ENCODE results near the gene CACTIN. TPM values are rescaled to one million over a fixed set of nuclear protein-coding genes. Genes with fewer than 3 reads are reported as not detected.
A peak's percentile ranks its signal among the peaks of the same experiment; 100 is the strongest.
"Not testable (repeated sequence)": the region's sequence is repeated elsewhere in the genome, so short reads cannot be mapped to it uniquely, and the experiment has no call there.

The CACTIN gene
- total RNA-seq, 2 donors from 2014 or later: 16.9 to 20.0 TPM

DNA sequence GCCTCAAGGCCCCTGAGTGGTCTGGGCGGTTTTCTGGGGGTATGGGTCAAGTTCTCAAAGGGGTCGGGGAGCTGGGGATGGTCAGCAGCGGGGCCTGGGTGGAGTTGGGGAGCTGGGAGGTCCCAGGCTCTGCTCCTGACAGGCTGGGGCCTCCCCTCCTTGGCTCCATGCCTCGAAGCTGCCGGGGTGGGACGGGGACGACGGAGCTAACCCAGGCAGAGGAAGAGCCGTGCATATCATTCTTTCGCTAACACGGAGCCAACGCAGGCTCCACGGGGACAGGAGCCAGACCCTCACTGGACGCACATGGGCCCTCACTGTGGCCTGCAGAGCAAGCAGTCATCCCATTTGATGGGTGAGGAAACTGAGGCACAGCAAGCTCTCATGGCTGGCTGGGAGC, 25.8 kb upstream of the CACTIN start:
- ATAC-seq (no peak), DNase-seq (no peak)
- intact Hi-C loops (cut with DNase I, micrococcal nuclease): no loop called here

DNA sequence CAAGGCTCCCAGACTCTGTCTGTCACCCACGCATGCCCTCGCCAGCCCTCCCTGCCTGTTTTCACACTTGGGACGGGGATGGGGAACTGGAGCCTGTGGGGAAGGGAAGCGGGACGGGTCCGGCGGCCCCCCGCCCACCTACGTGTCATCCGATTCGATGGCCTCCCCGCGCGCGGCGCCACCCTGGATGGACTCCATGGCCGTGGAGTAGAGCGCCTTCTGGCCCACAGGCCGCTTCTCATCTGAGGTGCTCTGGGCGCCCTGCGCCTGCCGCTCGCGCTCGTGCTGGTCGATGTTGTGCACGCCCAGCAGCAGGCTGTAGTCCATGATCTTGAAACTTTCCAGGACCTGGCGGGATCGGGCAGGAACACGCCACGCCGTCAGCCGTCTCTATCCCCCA, 25.1 kb upstream of the CACTIN start:
- ATAC-seq: no peak
- intact Hi-C loops (cut with DNase I, micrococcal nuclease): no loop called here

DNA sequence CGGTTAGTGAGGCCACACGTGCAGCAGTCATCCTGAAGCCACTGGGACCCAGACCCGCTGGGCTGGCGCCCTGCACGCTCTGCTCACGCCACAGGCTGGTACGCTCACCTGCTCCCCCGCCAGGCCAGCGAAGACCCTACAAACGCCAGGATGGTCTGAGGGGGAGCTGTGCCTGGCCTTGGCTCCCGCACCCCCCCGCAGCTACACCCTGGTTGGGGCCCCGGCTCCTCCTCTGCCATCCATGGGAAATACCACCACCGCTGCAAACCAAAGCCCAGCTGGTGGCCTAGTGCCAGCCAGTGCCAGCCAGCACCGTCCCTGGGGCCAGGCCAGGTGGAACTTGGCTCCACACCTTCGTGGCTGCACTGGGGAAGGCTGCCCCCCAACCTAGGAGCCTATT, 23.3 kb upstream of the CACTIN start:
- intact Hi-C loops (cut with DNase I, micrococcal nuclease): no loop called here
- no peak for ATAC-seq
- DNase-seq: no peak

More for the DNA sequence above, 25.1 kb upstream of the CACTIN start:
- no peak for DNase-seq

DNA sequence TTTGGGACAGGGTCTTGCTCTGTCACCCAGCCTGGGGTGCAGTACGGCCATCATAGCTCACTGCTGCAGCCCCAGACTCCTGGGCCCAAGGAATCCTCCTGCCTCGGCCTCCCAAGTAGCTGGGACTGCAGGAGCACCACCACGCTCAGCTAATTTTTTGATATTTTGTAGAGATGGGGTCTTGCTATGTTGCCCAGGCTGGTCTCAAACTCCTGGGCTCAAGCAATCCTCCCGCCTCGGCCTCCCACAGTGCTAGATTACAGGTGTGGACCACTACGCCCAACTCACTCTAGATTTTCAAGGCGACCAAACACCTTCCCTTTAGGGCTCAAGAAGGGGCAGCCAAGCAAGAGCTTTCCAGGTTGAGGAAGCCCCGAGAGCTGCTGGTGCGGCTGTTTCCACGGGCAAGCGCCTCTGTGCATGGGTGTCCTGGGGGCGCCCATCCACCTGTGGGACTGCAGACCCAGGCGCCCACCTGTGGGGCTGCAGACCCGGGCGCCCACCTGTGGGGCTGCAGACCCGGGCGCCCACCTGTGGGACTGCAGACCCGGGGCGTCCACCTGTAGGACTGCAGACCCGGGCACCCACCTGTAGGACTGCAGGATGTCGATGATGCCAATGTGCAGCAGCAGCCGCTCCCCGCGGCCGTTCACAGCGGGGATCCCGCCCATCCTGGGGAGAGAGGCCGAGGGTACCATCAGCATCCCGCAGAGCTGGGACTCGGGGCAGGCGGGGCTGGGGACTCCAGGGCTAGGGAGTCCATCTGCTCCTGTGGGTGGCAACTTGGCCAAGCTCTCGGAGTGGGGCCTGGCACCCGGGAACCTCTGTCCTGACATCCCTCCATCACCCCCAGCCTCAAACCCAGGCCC, 21.7 kb upstream of the CACTIN start:
- DNase-seq (no peak), ATAC-seq (no peak)
- intact Hi-C loops (cut with DNase I, micrococcal nuclease): no loop called here

DNA sequence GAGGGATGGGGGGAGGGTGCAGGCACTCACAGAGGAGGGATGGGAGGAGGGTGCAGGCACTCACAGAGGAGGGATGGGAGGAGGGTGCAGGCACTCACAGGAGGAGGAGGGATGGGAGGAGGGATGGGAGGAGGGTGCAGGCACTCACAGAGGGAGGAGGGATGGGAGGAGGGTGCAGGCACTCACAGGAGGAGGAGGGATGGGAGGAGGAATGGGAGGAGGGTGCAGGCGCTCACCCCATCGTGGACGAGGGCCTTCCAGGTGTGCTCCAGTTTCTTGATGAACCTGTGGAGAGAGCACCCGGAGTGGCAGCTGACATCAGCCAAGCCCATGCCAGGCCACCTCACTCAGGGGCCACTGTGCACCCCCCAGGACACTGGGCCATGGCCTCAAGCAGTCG, 20.5 kb upstream of the CACTIN start:
- DNase-seq; intact Hi-C loops (cut with DNase I, micrococcal nuclease): not testable (repeated sequence)

DNA sequence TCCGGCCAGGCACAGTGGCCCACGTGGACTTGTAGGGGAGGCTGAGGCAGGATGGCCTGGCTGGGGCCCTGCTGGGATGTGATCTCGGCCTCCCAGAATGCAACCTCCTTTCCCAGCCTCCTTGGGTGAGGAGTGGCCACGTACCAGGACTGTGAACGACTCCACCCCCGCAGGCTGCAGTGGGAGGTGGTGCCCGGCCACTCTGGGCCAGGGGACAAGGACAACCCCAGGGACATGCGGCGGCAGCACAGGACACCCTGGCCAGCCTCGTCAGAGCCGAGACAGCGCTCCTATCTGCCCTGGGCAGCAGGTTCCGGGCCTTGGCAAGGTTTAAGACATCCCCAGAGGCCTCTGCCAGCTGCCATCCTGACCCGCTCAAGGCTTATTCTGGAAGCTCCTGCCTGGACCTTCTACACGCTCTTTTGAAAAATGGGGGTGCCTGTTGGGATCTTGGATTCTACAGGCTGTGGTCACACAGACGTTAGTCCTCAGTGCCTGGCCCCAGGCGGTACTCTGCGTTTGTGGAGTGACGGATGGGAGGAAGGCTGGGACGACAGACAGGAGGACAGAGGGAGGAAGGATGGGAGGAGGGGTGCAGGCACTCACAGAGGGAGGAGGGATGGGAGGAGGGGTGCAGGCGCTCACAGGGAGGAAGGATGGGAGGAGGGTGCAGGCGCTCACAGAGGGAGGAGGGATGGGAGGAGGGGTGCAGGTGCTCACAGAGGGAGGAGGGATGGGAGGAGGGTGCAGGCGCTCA, 19.9 kb upstream of the CACTIN start:
- no peak for DNase-seq
- intact Hi-C loops (cut with DNase I, micrococcal nuclease): no loop called here
- no peak for ATAC-seq

More for the DNA sequence above, 20.5 kb upstream of the CACTIN start:
- ATAC-seq: not testable (repeated sequence)

DNA sequence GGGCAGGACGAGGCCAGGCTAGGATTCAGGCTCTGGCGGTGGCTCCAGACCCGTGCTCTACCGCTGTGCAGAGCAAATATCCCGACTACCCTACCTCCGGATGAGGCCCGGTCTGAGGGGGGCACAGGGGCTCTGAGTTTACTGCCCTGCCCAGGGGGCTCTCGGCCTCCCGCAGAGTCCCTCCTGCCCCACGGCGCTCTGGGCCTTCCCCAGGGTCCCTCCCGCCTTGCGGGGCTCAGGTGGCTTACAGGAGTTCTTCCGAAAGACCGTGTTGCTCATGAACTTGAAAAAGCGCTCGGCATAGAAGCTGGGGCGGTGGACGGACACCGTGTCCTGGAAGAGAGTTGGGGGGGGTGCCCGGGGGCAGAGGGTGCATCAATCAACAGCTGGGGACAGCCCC, 19.1 kb upstream of the CACTIN start:
- DNase-seq (no peak), ATAC-seq (no peak)
- intact Hi-C loops (cut with DNase I, micrococcal nuclease): no loop called here

DNA sequence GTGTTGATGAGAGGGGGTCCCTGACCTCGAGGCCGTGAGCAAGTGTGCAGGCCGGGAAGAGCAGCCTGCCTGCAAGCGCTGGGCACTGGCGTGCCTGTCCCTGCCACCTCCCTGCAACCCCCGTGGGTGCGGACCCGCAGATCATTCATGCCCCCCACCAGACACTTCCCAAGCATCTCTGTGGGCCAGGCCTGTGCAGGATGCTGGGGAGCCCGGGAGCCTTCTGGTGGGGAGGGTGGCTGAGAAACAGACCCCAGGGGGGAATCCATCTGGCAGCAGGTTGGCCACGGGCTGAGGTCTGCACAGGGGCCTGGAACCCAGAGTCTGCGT, 18.4 kb upstream of the CACTIN start:
- ATAC-seq (no peak), DNase-seq (no peak)
- intact Hi-C loops (cut with DNase I, micrococcal nuclease): no loop called here

DNA sequence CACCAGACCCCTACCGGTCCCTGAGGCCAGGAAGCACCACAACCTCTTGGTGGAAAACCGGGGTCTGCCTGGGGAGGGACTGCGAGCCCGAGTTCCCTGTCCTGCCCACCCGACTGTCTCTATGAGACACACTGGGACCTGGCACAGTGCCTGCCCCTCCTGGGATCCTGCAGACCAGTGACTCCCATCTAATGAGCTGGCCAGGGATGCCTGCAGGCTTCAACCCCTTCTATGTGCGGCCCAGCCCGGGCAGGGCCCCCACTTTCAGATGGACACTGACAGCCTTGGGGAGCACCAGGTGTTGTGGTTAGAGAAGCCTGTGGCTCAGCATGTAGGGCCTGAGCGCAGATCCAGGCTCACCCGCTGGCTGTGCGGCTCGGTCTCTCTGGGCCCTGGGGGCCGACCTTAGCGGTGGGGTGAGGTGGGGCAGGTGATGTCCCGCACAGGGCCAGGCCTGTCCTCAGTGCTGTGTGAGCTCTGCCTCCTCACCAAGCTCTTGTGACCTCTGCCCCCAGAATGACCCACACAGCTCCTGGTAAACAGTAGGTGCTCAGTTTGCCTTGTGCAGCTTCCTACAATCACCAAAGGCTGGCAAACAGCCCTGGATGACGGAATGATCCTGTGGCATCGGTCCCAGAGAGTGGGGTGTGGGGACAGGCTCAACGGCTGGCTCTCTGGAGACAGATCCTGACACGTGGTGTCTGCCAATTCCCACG, 17.9 kb upstream of the CACTIN start:
- intact Hi-C loops (cut with DNase I, micrococcal nuclease): no loop called here
- peak in 1 of 2 donors; percentile 25 for DNase-seq
- ATAC-seq: peak; percentile 43

DNA sequence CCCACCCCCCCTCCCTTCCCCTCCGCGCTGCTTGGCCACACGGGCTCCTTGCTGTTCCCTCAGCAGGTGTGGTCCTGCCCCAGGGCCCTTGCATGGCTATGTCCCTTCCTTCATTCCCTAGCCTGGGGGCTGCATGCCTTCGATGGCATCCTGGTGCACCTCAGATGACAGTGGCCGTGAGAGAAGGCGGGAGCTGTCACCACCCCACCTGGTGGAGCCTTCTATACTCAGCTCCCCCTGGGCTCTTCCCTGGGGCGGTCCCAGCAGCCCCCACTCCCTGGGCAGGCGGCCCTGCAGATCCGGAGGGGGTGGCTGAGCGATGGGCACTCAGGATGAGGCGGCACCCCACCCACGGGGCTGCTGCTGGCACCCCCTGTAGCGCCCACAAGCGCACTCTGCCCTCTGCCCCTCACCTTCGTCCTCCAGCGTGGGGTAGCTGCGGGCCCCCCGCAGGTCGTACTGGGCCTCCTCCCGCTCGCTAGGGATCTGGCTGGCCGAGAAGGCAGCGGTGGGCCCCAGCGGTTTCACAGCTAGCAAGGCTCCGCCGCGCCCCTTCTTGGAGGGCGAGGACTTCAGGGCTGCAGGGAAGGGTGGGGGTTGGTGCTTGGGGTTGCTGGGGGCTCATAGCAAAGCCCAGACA, 17.2 kb upstream of the CACTIN start:
- ATAC-seq (no peak), DNase-seq (no peak)
- intact Hi-C loops (cut with DNase I, micrococcal nuclease): no loop called here

DNA sequence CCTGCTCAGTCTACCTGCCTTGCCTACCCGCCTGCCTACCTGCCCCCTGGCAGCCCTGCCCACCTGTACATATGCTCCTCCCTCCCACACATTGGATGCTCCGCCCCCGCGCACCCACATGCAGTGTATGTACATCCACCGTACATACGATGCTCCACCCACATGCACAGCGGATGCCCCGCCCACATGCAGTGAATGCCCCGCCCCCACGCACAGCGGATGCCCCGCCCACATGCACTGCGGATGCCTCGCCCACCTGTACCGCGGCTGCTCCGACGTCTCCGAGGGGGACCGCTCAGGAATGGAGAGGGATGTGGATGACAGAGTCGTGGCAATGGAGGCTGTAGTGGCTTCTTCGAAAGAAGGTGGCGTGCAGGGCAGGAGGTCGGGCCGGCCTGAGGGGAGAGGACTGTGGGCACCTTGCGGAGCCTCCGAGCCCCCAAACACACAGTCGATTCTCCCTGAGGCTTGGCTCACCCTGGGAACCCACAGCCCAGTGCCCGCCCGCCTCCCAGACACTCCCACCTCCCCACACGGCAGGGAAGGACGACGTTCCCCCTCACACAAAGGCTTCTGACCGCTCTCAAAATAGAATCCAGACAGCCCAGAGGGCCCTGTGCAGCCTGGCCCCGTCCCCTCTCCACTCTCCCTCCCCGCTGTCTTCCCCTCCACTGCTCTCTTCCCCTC, 16.5 kb upstream of the CACTIN start:
- DNase-seq: no peak
- no peak for ATAC-seq
- intact Hi-C loops (cut with DNase I, micrococcal nuclease): no loop called here

DNA sequence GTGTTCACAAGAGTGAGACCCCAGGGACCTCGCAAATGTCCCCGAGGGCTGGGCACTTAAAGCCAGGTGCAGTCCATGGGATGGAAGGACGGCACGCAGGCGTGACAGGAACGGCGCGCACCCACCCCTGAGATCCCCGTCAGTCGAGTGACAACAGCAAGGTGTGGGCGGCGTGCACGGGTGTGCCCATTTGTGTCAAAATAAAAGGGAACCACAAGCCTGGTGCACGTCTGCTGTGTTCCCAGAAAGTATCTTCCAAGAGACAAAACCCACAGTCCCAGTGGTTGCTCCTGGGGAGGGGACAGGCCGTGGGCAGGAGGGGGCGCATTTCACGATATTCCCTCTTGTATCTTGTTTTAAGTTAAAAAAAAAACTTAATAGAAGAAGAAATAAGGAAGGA, 15.7 kb upstream of the CACTIN start:
- ATAC-seq (no peak), DNase-seq (no peak)
- intact Hi-C loops (cut with DNase I, micrococcal nuclease): no loop called here

DNA sequence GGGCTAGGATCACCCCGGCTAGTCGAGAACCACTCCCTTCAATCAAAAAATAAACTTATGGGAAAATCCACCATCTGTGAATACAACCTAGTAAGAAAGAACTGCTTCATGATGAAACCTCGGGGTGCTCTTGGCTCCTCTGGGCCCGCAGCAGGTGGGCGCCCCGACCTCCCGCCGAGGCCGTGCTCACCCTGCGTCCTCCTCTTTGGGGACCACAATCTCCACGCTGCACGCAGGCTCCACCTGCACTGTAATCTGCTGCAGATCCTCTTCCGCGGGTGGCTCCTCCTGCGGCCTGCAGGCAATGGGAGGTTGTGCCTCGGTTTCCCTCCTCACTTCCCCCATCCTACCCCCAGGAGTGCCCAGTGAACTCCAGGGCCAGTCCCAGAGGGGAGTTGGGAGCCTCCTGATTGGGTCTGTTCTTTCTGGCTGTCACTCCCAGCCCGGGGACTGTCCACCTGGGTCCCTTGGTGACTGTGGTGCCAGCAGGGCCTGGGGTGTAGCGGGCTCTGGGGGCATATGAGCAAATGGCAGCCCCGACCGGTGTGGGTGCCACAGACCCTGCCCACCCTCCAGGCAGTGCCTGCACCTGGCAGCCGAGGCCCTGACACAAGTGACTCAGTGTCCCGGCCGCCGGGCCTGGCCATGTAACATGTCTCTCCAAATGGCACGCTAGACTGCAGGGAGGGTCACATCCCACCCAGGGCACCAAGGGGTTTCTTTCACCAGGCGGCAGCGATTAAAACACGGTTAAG, 15.1 kb upstream of the CACTIN start:
- intact Hi-C loops (cut with DNase I, micrococcal nuclease): no loop called here
- no peak for ATAC-seq

DNA sequence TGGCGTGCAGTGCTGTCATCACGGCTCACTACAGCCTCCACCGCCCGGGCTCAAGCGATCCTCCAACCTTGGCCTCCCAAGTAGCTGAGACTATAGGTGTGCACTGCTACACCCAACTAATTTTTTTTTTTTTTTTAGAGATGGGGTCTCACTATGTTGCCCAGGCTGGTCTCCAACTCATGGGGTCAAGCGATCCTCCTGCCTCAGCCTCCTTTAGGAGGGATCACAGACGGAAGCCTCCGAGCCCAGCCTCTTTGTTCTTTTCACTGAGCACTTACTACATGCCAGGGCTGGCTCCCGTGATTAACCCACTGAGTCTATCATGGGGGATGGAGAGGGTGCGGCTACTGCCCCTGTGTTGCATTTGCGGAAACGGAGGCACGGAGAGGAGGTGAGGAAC, 12.9 kb upstream of the CACTIN start:
- DNase-seq: no peak
- intact Hi-C loops (cut with DNase I, micrococcal nuclease): no loop called here
- ATAC-seq: no peak

More for the DNA sequence above, 15.1 kb upstream of the CACTIN start:
- DNase-seq: no peak

DNA sequence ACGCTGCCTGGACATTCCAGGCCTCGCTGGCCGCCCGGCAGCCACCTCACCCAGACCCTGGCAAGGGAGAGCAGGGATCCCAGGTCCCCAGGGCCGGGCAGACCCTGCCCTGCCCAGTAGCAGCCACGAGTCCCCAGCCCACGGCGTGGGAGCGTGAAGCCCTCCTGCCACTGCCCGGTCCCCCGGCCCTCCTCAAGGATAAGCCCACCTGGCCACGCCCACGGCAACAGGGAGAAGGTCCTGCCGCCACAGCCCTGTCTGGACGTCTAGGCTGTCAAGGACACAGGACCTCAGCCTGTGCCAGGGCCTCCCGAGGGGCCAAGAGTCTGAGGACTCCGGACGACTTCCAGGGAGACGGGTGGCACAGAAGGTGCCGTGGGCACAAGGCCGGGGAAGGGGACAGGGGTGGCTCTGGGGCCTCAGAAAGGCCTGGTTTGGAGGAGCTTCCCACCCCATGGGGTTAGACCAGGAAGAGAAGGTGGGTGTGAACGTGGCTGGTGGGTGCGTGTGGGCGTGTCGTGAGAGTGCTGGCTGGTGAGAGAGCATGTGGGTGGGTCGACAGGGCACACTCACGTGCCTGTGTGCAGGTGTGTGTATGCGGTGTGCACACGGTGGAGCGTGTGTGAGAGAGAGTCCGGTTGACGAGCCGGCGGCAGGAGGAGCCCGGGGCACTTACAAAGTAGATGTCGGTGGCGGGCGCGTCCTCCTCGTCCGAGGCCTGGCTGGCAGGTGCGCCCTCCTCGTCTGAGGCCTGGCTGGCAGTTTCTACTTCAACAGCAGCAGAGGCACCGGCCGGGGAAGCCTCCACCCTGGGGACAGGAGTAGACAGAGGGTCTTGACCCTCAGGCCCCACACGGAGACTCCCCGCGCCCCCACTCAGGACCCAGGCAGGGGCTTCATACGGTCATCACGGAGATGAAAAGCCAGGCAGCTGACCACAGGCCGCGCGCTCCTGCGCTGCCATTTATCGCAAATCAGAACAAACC, 11.9 kb upstream of the CACTIN start:
- DNase-seq (no peak), ATAC-seq (no peak)
- intact Hi-C loops (cut with DNase I, micrococcal nuclease): no loop called here

DNA sequence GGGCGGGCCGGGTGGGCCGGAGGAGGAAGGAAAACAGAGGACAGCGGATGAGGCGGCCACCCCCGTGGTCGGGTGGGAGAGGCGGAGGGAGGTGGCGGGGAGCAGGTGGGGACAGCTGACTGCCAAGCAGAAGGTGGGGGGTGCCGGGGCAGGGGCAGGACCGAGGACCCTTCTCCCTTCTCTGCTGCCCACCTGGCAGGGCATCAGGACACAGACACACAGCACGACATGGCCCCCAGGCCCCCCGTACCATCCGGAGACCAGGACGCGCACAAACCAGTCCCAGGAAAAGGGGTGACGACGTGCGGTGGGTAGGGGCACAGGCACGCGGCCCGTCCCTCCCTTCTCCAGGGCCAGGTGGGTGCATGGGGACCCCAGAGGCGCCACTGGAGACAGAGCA, 11.0 kb upstream of the CACTIN start:
- intact Hi-C loops (cut with DNase I, micrococcal nuclease): no loop called here
- no peak for DNase-seq
- no peak for ATAC-seq

DNA sequence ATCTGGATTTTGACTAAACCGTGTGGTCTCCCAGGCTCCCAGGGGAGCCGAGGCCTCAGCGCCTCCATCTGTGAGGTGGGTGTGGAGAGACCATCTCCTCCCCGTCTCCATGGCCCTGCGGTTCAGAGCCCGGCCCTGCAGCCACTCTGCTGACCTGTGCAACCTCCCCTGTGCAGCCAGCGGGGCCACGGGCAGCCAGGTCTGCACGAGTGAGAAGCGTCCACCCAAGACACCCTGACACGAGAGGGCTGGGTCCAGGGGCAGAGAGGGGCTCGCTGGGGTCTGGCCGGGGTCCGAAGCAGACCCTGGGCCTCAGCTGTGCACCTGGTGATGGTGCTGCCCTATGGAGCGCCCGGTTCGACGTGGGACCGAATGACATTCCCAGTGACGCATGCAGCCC, 10.4 kb upstream of the CACTIN start:
- ATAC-seq: no peak
- DNase-seq: no peak
- intact Hi-C loops (cut with DNase I, micrococcal nuclease): no loop called here

Measured in left colon (tissue), 2 donors.